ENCODE data around the gene NELFCD.

GRCh38 chr20:59001449-59002171, 20.6 kb downstream of the NELFCD start:
- TF ChIP-seq, protein P1, sequence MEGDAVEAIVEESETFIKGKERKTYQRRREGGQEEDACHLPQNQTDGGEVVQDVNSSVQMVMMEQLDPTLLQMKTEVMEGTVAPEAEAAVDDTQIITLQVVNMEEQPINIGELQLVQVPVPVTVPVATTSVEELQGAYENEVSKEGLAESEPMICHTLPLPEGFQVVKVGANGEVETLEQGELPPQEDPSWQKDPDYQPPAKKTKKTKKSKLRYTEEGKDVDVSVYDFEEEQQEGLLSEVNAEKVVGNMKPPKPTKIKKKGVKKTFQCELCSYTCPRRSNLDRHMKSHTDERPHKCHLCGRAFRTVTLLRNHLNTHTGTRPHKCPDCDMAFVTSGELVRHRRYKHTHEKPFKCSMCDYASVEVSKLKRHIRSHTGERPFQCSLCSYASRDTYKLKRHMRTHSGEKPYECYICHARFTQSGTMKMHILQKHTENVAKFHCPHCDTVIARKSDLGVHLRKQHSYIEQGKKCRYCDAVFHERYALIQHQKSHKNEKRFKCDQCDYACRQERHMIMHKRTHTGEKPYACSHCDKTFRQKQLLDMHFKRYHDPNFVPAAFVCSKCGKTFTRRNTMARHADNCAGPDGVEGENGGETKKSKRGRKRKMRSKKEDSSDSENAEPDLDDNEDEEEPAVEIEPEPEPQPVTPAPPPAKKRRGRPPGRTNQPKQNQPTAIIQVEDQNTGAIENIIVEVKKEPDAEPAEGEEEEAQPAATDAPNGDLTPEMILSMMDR (IDR thresholded peaks at IDR 0.05), result no peak
- TF ChIP-seq POLR2A (IDR thresholded peaks at IDR 0.05), result no peak

All from thyroid gland (tissue), 4 donors.